HL-60 (cell line): ENCODE results near the gene YKT6.

Experiments used
- CTCF ChIP-seq: IDR thresholded peaks from one replicate; pipeline ENCODE4 v1.5.1; 2011; ENCODE audit warnings: low read length, control low read depth, inconsistent platforms; ENCODE audit not compliant: insufficient read depth
- POLR2AphosphoS5 ChIP-seq: IDR thresholded peaks from 2 replicates; pipeline ENCODE4 v1.6.1; 2012; ENCODE audit warnings: low read depth
- REST ChIP-seq: IDR thresholded peaks from 2 replicates; pipeline ENCODE4 v1.6.1; 2012; ENCODE audit warnings: low read depth; ENCODE audit not compliant: insufficient replicate concordance
- SPI1 ChIP-seq: IDR thresholded peaks from 2 replicates; pipeline ENCODE4 v1.6.1; 2012; ENCODE audit warnings: low read depth, mild to moderate bottlenecking, borderline replicate concordance

- TF ChIP-seq CTCF (no peak), REST (peak; percentile 36), POLR2AphosphoS5 (peak; percentile 92), SPI1 (peak; percentile 55; the same call in 1 of the 2 replicates)
These were observed at the start of gene YKT6 for GRCh38 chr7:44200699-44201461.
